ENCODE results near the gene RPS5.
"Not testable (repeated sequence)": the region's sequence is repeated elsewhere in the genome, so short reads cannot be mapped to it uniquely, and the experiment has no call there.

The RPS5 gene

DNA sequence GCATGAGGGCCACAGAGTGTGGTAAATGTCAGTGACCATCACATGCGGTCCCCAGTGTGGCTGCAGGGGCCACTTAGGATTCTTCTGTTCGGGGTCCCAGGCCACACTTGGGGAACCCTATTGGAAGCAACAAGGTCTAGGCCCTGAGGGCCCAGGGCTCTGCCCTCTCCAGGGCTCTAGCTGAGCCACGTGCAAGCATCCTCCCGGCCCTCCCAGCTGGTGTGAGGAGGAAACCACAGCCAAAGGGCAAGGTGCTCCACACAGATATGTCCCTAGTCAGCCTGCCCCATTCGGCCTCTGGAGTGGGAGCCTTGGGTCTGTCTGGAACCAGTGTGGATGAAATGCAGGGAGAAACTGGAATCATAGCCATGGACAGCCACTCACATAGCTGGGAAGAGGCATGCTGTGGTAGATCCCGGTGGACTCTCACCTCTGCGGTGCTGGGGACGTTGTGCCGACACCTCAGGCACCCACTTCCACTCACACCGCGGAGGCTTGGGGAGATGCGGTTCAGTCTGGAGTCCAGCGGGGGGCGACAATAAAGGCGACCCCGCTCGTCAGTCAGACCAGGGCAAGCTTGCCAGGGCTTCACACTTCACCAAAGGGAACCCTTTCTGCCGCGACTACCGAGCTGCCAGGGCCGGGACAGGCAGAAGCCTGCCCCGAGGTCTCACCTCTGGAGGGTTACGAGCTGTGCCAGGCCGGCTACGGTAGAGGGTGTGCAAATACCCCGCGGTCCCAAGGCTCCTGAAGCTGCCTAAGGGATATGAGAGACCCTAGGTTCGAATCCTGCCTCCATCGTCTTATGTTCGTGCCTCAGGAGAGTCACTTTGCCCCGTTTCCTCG lies 20.3 kb upstream of the RPS5 start:
- Mint-ChIP-seq H3K36me3 (ENCODE audit: insufficient read depth) (peaks cover 15% of the 10 kb centered on the region), H3K4me1 (peaks cover 12% of the 10 kb centered on the region), H3K27me3 (no peaks in the 10 kb centered on the region), H3K4me3 (no peak overlapping the region), H3K9me3 (no peaks in the 10 kb centered on the region), H3K27ac (ENCODE audit: low read depth) (no peak overlapping the region)
- DNase-seq (ENCODE audit: low spot score in 2 of 2) (no peak), ATAC-seq (replicated peaks; ENCODE audit: extremely low read depth, poor library complexity, severe bottlenecking) (no peak)

DNA sequence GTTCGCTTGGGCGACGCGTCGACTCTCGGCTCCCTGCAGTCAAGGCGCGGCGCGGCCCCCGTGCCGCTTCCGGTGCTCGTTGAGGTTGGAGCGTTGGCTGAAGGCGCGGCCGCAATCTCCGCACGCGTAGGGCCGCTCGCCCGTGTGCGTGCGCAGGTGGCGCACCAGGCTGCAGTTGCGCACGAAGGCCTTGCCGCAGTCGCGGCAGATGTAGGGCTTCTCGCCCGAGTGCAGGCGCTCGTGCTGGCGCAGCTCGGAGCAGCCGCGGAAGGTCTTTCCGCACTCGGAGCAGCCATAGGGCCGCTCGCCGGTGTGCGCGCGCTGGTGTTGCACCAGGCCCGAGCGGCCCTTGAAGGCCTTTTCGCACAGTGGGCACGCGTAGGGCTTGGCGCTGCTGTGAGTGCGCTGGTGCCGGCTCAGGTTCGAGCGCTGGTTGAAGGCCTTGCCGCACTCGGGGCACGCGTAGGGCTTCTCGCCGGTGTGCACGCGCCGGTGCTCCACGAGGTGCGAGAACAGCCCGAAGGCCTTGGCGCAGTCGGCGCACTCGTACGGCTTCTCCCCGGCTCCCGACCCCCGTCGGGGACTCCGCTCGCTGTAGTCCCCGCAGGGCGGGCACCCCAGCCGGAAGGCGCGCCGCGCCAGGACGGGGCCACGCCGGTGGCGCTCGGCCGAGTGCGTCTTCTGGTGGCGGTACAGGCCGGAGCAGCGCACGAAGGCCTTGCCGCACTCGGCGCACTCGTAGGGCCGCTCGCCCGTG lies 19.2 kb upstream of the RPS5 start:
- Mint-ChIP-seq H3K4me3 (no peak overlapping the region), H3K9me3 (no peaks in the 10 kb centered on the region), H3K4me1 (peaks cover 2% of the 10 kb centered on the region), H3K27ac (ENCODE audit: low read depth) (no peak overlapping the region), H3K27me3 (no peaks in the 10 kb centered on the region), H3K36me3 (ENCODE audit: insufficient read depth) (peaks cover 7% of the 10 kb centered on the region)
- DNase-seq (ENCODE audit: low spot score in 2 of 2): no peak
- ATAC-seq (replicated peaks; ENCODE audit: extremely low read depth, poor library complexity, severe bottlenecking): no peak

DNA sequence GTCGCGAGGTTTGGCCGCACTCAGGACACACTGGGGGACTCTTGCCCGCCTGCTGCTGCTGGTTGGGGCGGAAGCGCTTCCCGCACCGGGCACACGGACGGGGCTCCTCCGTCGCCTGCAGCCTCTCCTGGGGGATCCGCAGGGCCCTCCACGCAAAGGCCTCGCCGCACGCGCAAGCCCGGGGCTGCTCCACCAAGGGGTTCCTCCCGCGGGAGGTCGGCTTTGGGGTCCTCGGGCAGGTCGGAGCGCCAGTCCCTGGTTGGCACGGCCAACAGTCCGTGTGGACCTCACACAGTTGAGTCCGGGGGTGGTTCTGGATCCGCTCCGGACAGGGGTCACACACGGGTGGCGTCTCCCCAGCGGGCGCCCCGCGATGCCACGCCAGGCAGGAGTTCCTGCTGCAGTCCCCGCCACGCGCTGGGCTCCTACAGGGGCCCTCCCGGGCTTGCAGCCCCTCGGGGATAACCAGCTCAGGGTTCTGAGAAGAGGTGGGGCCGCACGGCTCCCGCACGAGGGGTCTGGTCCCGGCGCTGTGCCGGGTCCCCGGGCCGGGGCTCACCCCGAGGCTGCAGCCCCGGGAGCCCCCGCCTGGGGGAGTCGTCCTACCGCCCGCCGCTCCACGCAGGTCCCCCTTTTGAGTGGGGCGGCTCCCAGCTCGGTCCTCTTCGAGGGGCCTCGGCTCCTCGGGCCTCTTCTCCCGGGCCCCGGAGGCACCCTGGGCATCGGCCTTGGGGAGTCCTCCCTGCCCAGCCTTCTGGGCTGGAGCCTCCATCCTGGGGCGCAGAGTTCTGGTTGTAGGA lies 18.3 kb upstream of the RPS5 start:
- no peak overlapping the region for H3K4me3 Mint-ChIP-seq
- ATAC-seq (replicated peaks; ENCODE audit: extremely low read depth, poor library complexity, severe bottlenecking): no peak
- DNase-seq (ENCODE audit: low spot score in 2 of 2): no peak
- H3K4me1 Mint-ChIP-seq: no peaks in the 10 kb centered on the region
- no peak overlapping the region for H3K27ac Mint-ChIP-seq (ENCODE audit: low read depth)
- peaks cover 6% of the 10 kb centered on the region for H3K36me3 Mint-ChIP-seq (ENCODE audit: insufficient read depth)
- no peaks in the 10 kb centered on the region for H3K9me3 Mint-ChIP-seq
- no peaks in the 10 kb centered on the region for H3K27me3 Mint-ChIP-seq

DNA sequence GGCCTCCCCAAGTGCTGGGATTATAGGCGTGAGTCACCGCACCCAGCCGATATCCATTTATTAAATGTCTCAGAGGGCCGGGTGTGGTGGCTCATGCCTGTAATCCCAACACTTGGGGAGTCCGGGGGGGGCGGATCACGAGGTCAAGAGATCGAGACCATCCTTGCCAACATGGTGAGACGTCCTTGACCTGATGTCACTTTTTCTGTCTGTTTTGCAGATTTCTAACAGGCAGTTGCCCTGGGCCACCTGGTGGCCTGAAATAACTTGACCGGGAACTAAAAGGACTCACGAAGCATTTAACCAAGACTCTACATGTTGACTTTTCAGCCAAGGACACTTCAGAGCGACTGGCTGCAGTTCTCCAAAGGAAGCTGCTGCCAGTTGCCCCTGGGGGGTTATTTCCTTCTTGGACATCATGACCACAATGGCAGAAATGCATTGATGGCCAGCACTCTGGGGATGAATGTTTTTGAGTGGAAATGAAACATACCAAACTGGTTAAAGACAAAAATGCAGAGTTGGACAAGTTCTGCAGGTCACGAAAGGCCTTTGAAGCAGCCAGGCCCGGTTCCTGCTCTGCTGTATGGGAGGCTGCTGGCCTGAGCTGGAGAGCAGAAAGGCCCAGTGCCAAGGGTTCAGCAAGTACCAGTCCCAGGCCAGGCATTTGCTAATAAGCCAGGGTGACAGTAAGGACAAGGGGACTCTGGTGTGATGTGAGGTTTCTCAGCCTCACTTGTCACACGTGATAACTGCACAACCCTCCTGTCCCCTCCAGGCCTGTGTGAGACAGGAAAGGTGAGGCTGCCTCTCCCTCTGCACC lies 14.5 kb upstream of the RPS5 start:
- Mint-ChIP-seq H3K27me3 (no peaks in the 10 kb centered on the region), H3K27ac (ENCODE audit: low read depth) (no peak overlapping the region), H3K4me3 (no peak overlapping the region), H3K4me1 (no peaks in the 10 kb centered on the region), H3K9me3 (no peaks in the 10 kb centered on the region), H3K36me3 (ENCODE audit: insufficient read depth) (no peaks in the 10 kb centered on the region)
- no peak for DNase-seq (ENCODE audit: low spot score in 2 of 2)
- no peak for ATAC-seq (replicated peaks; ENCODE audit: extremely low read depth, poor library complexity, severe bottlenecking)

DNA sequence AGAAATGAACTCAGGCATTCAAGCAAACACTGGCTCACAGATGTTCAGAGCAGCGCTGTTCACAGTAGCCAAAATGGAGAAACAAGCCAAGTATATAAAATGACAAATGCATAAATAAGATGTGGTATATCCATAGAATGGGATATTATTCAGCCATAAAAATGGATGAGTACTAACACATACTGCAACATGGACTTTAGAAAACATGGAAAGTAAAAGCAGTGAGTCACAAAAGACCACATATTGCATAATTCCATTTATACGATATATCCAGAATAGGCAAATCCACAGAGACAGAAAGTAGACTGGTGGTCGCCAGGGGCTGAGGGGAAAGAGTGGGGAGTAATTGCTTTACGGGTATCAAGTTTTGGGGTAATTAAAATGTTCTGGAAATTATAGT lies 12.9 kb upstream of the RPS5 start:
- Mint-ChIP-seq H3K4me1 (peaks cover 4% of the 10 kb centered on the region), H3K27me3 (no peaks in the 10 kb centered on the region), H3K9me3 (no peaks in the 10 kb centered on the region), H3K4me3 (no peak overlapping the region), H3K27ac (ENCODE audit: low read depth) (no peak overlapping the region), H3K36me3 (ENCODE audit: insufficient read depth) (no peaks in the 10 kb centered on the region)
- DNase-seq (ENCODE audit: low spot score in 2 of 2) (no peak), ATAC-seq (replicated peaks; ENCODE audit: extremely low read depth, poor library complexity, severe bottlenecking) (no peak)

DNA sequence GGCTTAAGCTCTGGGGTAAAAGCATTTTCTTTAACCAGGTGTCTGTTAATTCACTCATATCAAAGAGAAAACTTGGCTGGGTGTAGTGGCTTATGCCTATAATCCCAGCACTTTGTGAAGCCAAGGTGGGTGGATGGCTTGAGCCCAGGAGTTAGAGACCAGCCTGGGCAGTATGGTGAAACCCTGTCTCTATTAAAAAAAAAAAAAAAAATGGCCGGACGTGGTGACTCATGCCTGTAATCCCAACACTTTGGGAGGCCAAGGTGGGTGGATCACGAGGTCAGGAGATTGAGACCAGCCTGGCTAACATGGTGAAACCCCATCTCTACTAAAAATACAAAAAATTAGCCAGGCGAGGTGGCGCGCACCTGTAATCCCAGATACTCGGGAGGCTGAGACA lies 10.3 kb upstream of the RPS5 start:
- not testable (repeated sequence) for H3K4me3 Mint-ChIP-seq; ATAC-seq (replicated peaks; ENCODE audit: extremely low read depth, poor library complexity, severe bottlenecking); H3K27me3 Mint-ChIP-seq; H3K27ac Mint-ChIP-seq (ENCODE audit: low read depth); DNase-seq (ENCODE audit: low spot score in 2 of 2); H3K9me3 Mint-ChIP-seq
- H3K4me1 Mint-ChIP-seq: peaks cover 22% of the 10 kb centered on the region
- peaks cover 11% of the 10 kb centered on the region for H3K36me3 Mint-ChIP-seq (ENCODE audit: insufficient read depth)

DNA sequence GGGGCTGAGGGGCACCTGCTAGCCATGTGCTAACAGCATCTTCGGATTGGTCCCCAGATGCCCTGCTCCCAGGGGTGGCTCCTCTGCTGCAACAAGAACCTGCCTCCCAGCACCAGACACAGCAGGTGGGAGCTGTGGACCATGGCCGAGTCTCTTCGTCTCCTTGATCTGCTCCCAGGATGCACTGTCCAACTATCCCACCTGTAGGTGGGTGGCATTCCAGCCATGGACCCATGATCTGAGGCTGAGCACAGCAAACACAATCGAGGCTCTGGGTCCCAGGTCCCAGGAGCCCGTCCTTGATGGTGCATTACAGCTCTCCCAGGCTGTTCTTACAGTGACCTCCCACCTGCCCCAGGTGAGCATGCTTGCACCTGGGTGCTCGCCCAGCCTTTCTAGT lies 7.8 kb upstream of the RPS5 start:
- H3K27me3 Mint-ChIP-seq: no peaks in the 10 kb centered on the region
- H3K9me3 Mint-ChIP-seq: no peaks in the 10 kb centered on the region
- DNase-seq (ENCODE audit: low spot score in 2 of 2) (no peak), ATAC-seq (replicated peaks; ENCODE audit: extremely low read depth, poor library complexity, severe bottlenecking) (no peak)
- peaks cover 28% of the 10 kb centered on the region for H3K4me1 Mint-ChIP-seq
- H3K27ac Mint-ChIP-seq (ENCODE audit: low read depth): peak overlapping the region; percentile 94
- peaks cover 17% of the 10 kb centered on the region for H3K36me3 Mint-ChIP-seq (ENCODE audit: insufficient read depth)
- H3K4me3 Mint-ChIP-seq: peak overlapping the region; percentile 88

DNA sequence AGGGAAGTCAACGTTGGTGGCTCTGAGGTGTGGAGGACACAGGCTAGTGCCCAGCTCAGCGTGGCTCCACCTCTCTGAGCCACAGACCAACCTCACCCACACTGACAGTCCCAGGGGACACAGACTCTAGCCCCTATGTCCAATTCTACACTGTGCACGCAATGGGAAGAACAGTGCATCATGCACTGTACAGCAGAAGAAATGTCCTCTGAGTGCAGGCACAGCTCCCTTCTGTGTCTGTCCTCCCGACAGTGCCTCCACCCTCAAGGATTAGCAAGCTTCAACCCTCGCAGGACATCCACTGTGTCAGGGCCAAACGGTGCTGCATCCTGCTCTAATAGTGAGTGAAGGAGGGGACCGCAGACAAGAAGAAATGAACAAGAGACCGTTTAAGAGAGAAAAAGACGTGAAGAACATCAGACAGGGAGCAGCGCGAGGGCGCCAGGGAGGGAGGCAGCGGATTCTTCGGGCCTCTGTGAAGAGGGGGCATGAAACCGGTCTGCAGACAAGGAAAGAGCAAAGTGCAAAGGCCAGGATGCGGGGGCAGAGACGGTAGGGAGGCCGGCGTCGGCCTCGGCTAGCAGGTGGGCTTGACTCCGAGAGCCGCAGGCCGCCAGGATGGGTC lies 6.9 kb upstream of the RPS5 start:
- H3K9me3 Mint-ChIP-seq: no peaks in the 10 kb centered on the region
- H3K36me3 Mint-ChIP-seq (ENCODE audit: insufficient read depth): peaks cover 17% of the 10 kb centered on the region
- peaks cover 28% of the 10 kb centered on the region for H3K4me1 Mint-ChIP-seq
- no peak for ATAC-seq (replicated peaks; ENCODE audit: extremely low read depth, poor library complexity, severe bottlenecking)
- peak overlapping the region; percentile 88 for H3K4me3 Mint-ChIP-seq
- DNase-seq (ENCODE audit: low spot score in 2 of 2): no peak
- no peaks in the 10 kb centered on the region for H3K27me3 Mint-ChIP-seq
- H3K27ac Mint-ChIP-seq (ENCODE audit: low read depth): peak overlapping the region; percentile 94

DNA sequence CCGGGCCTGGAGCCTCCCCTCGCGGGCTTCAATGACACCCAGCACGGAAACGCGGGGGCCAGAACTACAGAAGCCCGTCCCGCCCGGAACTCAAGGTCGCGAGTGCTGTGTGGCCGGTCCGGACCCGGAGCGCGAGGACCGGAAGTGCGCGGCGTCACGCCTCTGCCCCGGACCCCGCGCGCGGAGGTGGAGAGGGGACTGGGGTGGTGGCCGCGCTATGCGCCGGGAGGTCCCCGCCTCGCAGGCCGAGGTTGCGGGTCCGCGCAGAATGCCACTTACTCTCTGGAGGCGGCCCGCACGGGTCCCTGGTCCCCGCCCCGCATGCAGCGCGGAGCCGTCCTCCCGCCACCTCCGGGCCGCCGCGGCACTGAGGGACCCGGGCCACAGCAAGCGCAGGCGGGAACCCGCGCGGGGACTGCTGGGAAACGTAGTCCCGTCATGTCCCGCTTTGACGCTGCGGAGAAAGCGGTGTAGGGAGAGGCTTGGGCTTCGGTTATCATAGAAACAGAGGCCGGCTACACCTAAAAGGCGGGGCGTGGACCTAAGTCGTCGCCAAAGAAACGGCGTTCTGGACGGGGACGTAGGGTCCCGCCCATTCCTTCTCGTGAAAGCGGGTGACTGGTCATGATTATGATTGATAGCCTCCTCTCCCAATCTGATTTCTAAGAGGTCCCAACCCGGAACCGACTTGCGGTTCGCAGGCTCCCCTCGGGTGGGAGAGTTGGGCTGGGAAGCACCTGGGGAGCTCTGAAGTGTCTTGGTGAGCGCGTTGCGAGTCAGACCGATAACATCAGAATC lies 6.2 kb upstream of the RPS5 start, which contains the start of gene ZNF837:
Gene ZNF837, minus strand, starts transcription at position 369 of the 798 bp plus-strand sequence. CDS start 11,698 bp downstream, outside the sequence.
- Mint-ChIP-seq H3K4me1 (peaks cover 32% of the 10 kb centered on the region), H3K36me3 (ENCODE audit: insufficient read depth) (peaks cover 22% of the 10 kb centered on the region), H3K27me3 (no peaks in the 10 kb centered on the region)

DNA sequence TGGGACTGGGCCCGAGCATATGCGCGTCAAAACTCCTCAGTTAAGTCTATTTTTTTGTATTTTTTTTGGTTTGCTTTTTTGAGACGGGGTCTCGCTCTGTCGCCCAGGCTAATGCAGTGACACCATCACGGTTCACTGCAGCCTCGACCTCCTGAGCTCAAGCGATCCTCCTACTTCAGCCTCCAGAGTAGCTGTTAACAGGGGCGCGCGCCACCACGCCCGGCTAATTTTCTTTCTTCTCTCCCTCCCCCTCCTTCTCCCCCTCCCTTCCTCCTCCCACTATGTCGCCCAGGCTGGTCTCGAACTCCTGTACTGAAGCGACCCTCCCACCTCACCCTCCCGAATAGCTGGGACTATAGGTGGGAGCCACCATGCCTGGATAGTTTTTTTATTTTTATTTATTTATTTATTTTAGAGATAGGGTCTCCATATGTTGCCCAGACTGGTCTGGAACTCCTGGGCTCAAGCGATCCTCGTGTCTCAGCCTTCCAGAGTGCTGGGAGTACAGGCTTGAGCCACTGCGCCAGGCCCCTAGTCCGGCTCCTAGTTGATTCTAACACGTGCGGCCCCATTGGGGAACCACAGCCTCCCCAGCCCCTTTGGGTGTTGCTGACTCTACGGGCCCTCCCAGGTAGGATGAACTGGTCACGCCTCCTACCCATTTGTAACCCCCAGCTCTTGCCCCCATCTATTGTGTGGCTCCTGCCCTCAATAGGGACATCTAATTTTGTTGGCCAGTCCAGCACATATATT lies 5.4 kb upstream of the RPS5 start:
- H3K9me3 Mint-ChIP-seq: no peaks in the 10 kb centered on the region
- H3K4me3 Mint-ChIP-seq: peak overlapping the region; percentile 88
- peaks cover 29% of the 10 kb centered on the region for H3K36me3 Mint-ChIP-seq (ENCODE audit: insufficient read depth)
- ATAC-seq (replicated peaks; ENCODE audit: extremely low read depth, poor library complexity, severe bottlenecking): no peak
- peaks cover 32% of the 10 kb centered on the region for H3K4me1 Mint-ChIP-seq
- no peaks in the 10 kb centered on the region for H3K27me3 Mint-ChIP-seq
- H3K27ac Mint-ChIP-seq (ENCODE audit: low read depth): peak overlapping the region; percentile 94
- no peak for DNase-seq (ENCODE audit: low spot score in 2 of 2)

More for the DNA sequence above, 6.2 kb upstream of the RPS5 start, which contains the start of gene ZNF837:
- ATAC-seq (replicated peaks; ENCODE audit: extremely low read depth, poor library complexity, severe bottlenecking) (peak; percentile 84), DNase-seq (ENCODE audit: low spot score in 2 of 2) (peak; percentile 93 to 98)
- peak within 1 kb of the TSS; percentile 88 for H3K4me3 Mint-ChIP-seq
- no peaks in the 10 kb centered on the region for H3K9me3 Mint-ChIP-seq
- H3K27ac Mint-ChIP-seq (ENCODE audit: low read depth): peak within 1 kb of the TSS; percentile 94
